WTC11 (cell line): ENCODE data around the gene STARD13. TPM values are rescaled to one million over a fixed set of nuclear protein-coding genes. Genes with fewer than 3 reads are reported as not detected.

ENCODE experiments used
- ATAC-seq: fragments of 200-7000 bp; cut with Tn5 transposase; 2 replicates; pipeline ENCODE4 v1.10.0; 2021; ENCODE audit warnings: mild to moderate bottlenecking, moderate library complexity
- CTCF ChIA-PET: fragments of 300-600 bp; sonication (Branson Sonifier 250); formaldehyde crosslinking; loops from one replicate; lab custom pipeline; 2021; ENCODE audit warnings: antibody characterized with exemption; lab: Charles Lee
- POLR2A ChIA-PET: fragments of 350-600 bp; sonication (Branson Sonifier 250); formaldehyde crosslinking; loops from one replicate; lab custom pipeline; 2021; ENCODE audit warnings: antibody characterized with exemption; lab: Charles Lee
- DNase-seq: peaks from one replicate; pipeline ENCODE4 v3.0.0; 2021; ENCODE audit warnings: low spot score
- H3K27ac Mint-ChIP-seq: 2 replicates; pipeline ENCODE4 v1.8.0; 2021; ENCODE audit warnings: mixed read lengths
- H3K27me3 Mint-ChIP-seq: 2 replicates; pipeline ENCODE4 v1.8.0; 2021; ENCODE audit warnings: low read depth, mild to moderate bottlenecking, moderate library complexity, mixed read lengths
- H3K36me3 Mint-ChIP-seq: 2 replicates; pipeline ENCODE4 v1.8.0; 2021; ENCODE audit warnings: mixed read lengths
- H3K4me1 Mint-ChIP-seq: 2 replicates; pipeline ENCODE4 v1.8.0; 2022; ENCODE audit warnings: mixed read lengths
- H3K4me3 Mint-ChIP-seq: 2 replicates; pipeline ENCODE4 v1.8.0; 2021; ENCODE audit warnings: mild to moderate bottlenecking, moderate library complexity, mixed read lengths
- H3K9me3 Mint-ChIP-seq: 2 replicates; pipeline ENCODE4 v1.8.0; 2021; ENCODE audit warnings: mixed read lengths
- ATF1 ChIP-seq: sonication (generic); formaldehyde crosslinking; IDR thresholded peaks from 2 replicates; pipeline ENCODE4 v1.8.1; 2023; ENCODE audit warnings: mild to moderate bottlenecking, moderate library complexity, missing genetic modification reagents
- E2F4 ChIP-seq: sonication (generic); formaldehyde crosslinking; IDR thresholded peaks from 2 replicates; pipeline ENCODE4 v1.8.1; 2022; ENCODE audit warnings: low read depth, mild to moderate bottlenecking, moderate library complexity, missing genetic modification reagents, borderline replicate concordance
- ETV6 ChIP-seq: sonication (generic); formaldehyde crosslinking; IDR thresholded peaks from 2 replicates; pipeline ENCODE4 v1.8.1; 2022; ENCODE audit warnings: mild to moderate bottlenecking, missing genetic modification reagents
- FOXJ3 ChIP-seq: sonication (generic); formaldehyde crosslinking; IDR thresholded peaks from 2 replicates; pipeline ENCODE4 v1.9.0; 2021; ENCODE audit warnings: missing genetic modification reagents, mild to moderate bottlenecking, borderline replicate concordance
- HMGXB4 ChIP-seq: sonication (generic); formaldehyde crosslinking; IDR thresholded peaks from 2 replicates; pipeline ENCODE4 v1.8.1; 2023; ENCODE audit warnings: mild to moderate bottlenecking, moderate library complexity, missing genetic modification reagents
- IRF2 ChIP-seq: sonication (generic); formaldehyde crosslinking; IDR thresholded peaks from 2 replicates; pipeline ENCODE4 v1.8.0; 2022; ENCODE audit warnings: low read depth, missing genetic modification reagents, borderline replicate concordance
- KAT7 ChIP-seq: sonication (generic); formaldehyde crosslinking; IDR thresholded peaks from 2 replicates; pipeline ENCODE4 v1.8.1; 2023; ENCODE audit warnings: missing genetic modification reagents, mild to moderate bottlenecking, borderline replicate concordance
- MAX ChIP-seq: sonication (generic); formaldehyde crosslinking; IDR thresholded peaks from 2 replicates; pipeline ENCODE4 v1.8.0; 2022; ENCODE audit warnings: mild to moderate bottlenecking, missing genetic modification reagents
- MLX ChIP-seq: sonication (generic); formaldehyde crosslinking; IDR thresholded peaks from 2 replicates; pipeline ENCODE4 v1.8.1; 2023; ENCODE audit warnings: mild to moderate bottlenecking, missing genetic modification reagents, moderate library complexity
- NFYB ChIP-seq: sonication (generic); formaldehyde crosslinking; conservative IDR thresholded peaks from 2 replicates; pipeline ENCODE4 v1.8.0; 2022; ENCODE audit warnings: low read depth, missing genetic modification reagents
- PRDM15 ChIP-seq: sonication (generic); formaldehyde crosslinking; IDR thresholded peaks from 2 replicates; pipeline ENCODE4 v1.8.0; 2022; ENCODE audit warnings: missing genetic modification reagents
- SMAD4 ChIP-seq: sonication (generic); formaldehyde crosslinking; IDR thresholded peaks from 2 replicates; pipeline ENCODE4 v1.8.0; 2022; ENCODE audit warnings: mild to moderate bottlenecking, missing genetic modification reagents
- ZNF121 ChIP-seq: sonication (generic); formaldehyde crosslinking; IDR thresholded peaks from 2 replicates; pipeline ENCODE4 v1.8.0; 2023; ENCODE audit warnings: missing genetic modification reagents
- ZNF232 ChIP-seq: sonication (generic); formaldehyde crosslinking; IDR thresholded peaks from 2 replicates; pipeline ENCODE4 v1.8.0; 2022; ENCODE audit warnings: mild to moderate bottlenecking, missing genetic modification reagents
- ZNF396 ChIP-seq: fragments of 250-450 bp; sonication (Bioruptor Pico); IDR thresholded peaks from 2 replicates; pipeline ENCODE4 v1.8.0; 2021; ENCODE audit warnings: mild to moderate bottlenecking, moderate library complexity, borderline replicate concordance
- ZNF423 ChIP-seq: fragments of 250-450 bp; sonication (Bioruptor Pico); IDR thresholded peaks from 2 replicates; pipeline ENCODE4 v2.1.2; 2022; ENCODE audit warnings: mild to moderate bottlenecking, moderate library complexity
- ZNF512 ChIP-seq: sonication (generic); formaldehyde crosslinking; IDR thresholded peaks from 2 replicates; pipeline ENCODE4 v1.8.1; 2022; ENCODE audit warnings: missing genetic modification reagents, borderline replicate concordance
- total RNA-seq: library from RNA; stranded (reverse); gene quantifications from 3 replicates; pipeline ENCODE4 v1.2.3, GENCODE V29; 2021

Gene STARD13
- total RNA-seq, 1 experiment from 2014 or later, result 4.4 TPM

GRCh38 chr13:33244907-33245287 lies 40.7 kb downstream of the STARD13 start:
- CTCF ChIA-PET, result interaction anchor here (0.7 kb wide), 1 partner anchor 17 kb away, joined by 3 read pairs; no protein-coding TSS in a partner anchor
- ATAC-seq (no peak), DNase-seq (no peak)
- H3K4me3 Mint-ChIP-seq, result no peak overlapping the region
- no peaks in the 10 kb centered on the region for H3K27me3 Mint-ChIP-seq
- no peak overlapping the region for H3K27ac Mint-ChIP-seq
- TF ChIP-seq HMGXB4 (CRISPR knock-in tag), result no peak
- no peak for TF ChIP-seq FOXJ3 (CRISPR knock-in tag)
- TF ChIP-seq PRDM15 (CRISPR knock-in tag), result no peak
- H3K36me3 Mint-ChIP-seq, result peaks cover 22% of the 10 kb centered on the region
- H3K4me1 Mint-ChIP-seq, result 0 out of 2 replicates have a peak, but pooled peaks cover 2% of the 10 kb centered on the region
- POLR2A ChIA-PET, result interaction anchor here (1.4 kb wide), 1 partner anchor 41 kb away, joined by 3 read pairs; the partner anchor contains the start of gene STARD13
- H3K9me3 Mint-ChIP-seq, result peaks cover 19% of the 10 kb centered on the region

GRCh38 chr13:33244210-33244906 lies 41.2 kb downstream of the STARD13 start:
- peaks cover 24% of the 10 kb centered on the region for H3K36me3 Mint-ChIP-seq
- 0 out of 2 replicates have a peak, but pooled peaks cover 2% of the 10 kb centered on the region for H3K4me1 Mint-ChIP-seq
- no peaks in the 10 kb centered on the region for H3K27me3 Mint-ChIP-seq
- ChIA-PET POLR2A (interaction anchor here (1.4 kb wide), 1 partner anchor 41 kb away, joined by 3 read pairs; the partner anchor contains the start of gene STARD13), CTCF (interaction anchor here (0.7 kb wide), 1 partner anchor 16 kb away, joined by 3 read pairs; no protein-coding TSS in a partner anchor)
- no peak for DNase-seq
- ATAC-seq, result no peak
- no peak overlapping the region for H3K4me3 Mint-ChIP-seq
- no peak overlapping the region for H3K27ac Mint-ChIP-seq
- TF ChIP-seq ZNF396 (CRISPR knock-in tag) (no peak), ZNF512 (CRISPR knock-in tag) (no peak), E2F4 (CRISPR knock-in tag) (no peak), MLX (no peak), KAT7 (no peak), NFYB (CRISPR knock-in tag) (no peak), ZNF121 (CRISPR knock-in tag) (no peak), SMAD4 (no peak), MAX (CRISPR knock-in tag) (no peak), ETV6 (CRISPR knock-in tag) (no peak), ZNF423 (CRISPR knock-in tag) (no peak), IRF2 (CRISPR knock-in tag) (no peak), ZNF232 (no peak), ATF1 (CRISPR knock-in tag) (no peak)
- H3K9me3 Mint-ChIP-seq, result peaks cover 24% of the 10 kb centered on the region
